Measurements from ENCODE around the gene LMAN1.
A peak's percentile ranks its signal among the peaks of the same experiment; 100 is the strongest.

LMAN1 gene

GRCh38 chr18:59278793-59279192 lies 80.3 kb downstream of the LMAN1 start:
- Histone ChIP-seq H3K4me3 (ENCODE audit: insufficient read depth, low read length, poor library complexity, severe bottlenecking) (no peak overlapping the region), H3K9ac (ENCODE audit: low read length) (no peak overlapping the region), H3K9me2 (replicated peaks; ENCODE audit: insufficient read depth, low read length) (no peaks in the 10 kb centered on the region), H3K9me3 (ENCODE audit: insufficient read depth, low read length) (no peaks in the 10 kb centered on the region), H3F3A (ENCODE audit: insufficient read depth) (no peaks in the 10 kb centered on the region), H3K27ac (ENCODE audit: low read depth, low read length) (no peak overlapping the region), H4K20me1 (ENCODE audit: low read depth, low read length) (no peaks in the 10 kb centered on the region), H2AFZ (ENCODE audit: low read depth, low read length, severe bottlenecking) (no peak overlapping the region), H3K4me2 (ENCODE audit: low read depth, low read length, poor library complexity, severe bottlenecking) (no peak overlapping the region), H3K79me2 (ENCODE audit: insufficient read depth, low read length) (no peaks in the 10 kb centered on the region), H3K36me3 (ENCODE audit: low read length) (no peaks in the 10 kb centered on the region), H3K27me3 (ENCODE audit: low read length) (no peaks in the 10 kb centered on the region)
- 0 out of 2 replicates have a peak, but pooled peaks have one; percentile 36 for TF ChIP-seq EZH2phosphoT487 (conservative IDR thresholded peaks at IDR 0.05; ENCODE audit: low read length)
- no peak for TF ChIP-seq CTCF (IDR thresholded peaks at IDR 0.05; ENCODE audit: insufficient read depth, low read length, poor library complexity, severe bottlenecking)

All from SU-DHL-6 (cell line).